ENCODE measurements around the gene KMO. TPM values are rescaled to one million over a fixed set of nuclear protein-coding genes. Genes with fewer than 3 reads are reported as not detected.
A peak's percentile ranks its signal among the peaks of the same experiment; 100 is the strongest.

Gene KMO
- total RNA-seq, 1 experiment from 2014 or later, result not detected

DNA sequence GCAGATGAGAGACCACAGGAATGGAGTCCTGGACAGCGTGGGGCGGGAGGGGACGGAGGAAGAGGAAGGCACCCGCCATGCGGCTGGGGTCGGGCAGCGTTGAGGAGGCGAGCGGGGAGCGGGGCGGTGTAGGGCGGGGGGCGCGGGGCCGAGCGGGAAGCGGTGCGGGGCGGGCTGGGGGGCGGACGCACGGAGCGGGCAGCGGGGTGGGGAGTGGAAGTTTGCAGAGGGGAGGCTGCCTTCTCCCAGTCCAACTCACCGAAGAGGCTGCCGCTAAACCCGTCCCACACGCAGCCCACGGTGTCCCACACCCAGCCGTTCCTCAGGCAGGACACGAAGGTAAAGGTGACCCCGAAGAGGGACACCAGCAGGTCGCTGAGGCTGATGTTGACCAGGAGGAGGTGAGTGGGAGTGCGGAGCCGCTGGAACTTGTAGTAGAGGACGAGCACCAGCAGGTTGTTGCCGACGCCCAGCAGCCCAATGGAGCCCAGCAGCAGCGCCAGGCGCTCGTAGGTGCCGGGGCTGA, 107.5 kb downstream of the KMO start:
- no peak overlapping the region for H2AFZ ChIP-seq (ENCODE audit: low read length)
- H2BK5ac ChIP-seq (ENCODE audit: insufficient read length, low read length), result peak overlapping the region; percentile 31
- H3K79me2 ChIP-seq (ENCODE audit: insufficient read depth, low read length), result peaks cover 20% of the 10 kb centered on the region; the same call in 1 of the 2 replicates
- peaks cover 21 to 23% of the 10 kb centered on the region in 2 experiments for H3K4me1 Mint-ChIP-seq
- peak overlapping the region; percentile 92 for H3K18ac ChIP-seq (ENCODE audit: insufficient read length, low read depth, low read length)
- H3T11ph ChIP-seq (ENCODE audit: low read length), result no peak overlapping the region
- H3K4ac ChIP-seq (ENCODE audit: low read depth, low read length), result no peak overlapping the region
- no peak overlapping the region for H2AK5ac ChIP-seq (ENCODE audit: insufficient read length, low read length)
- no peak overlapping the region for H2BK12ac ChIP-seq (ENCODE audit: insufficient read length, low read depth, low read length)
- TF ChIP-seq CTCF (conservative IDR thresholded peaks at IDR 0.05), result peak; percentile 14; the same call in 1 of the 3 replicates
- no peak overlapping the region for H4K5ac ChIP-seq (ENCODE audit: insufficient read length, low read depth, low read length)
- H3K36me3 Mint-ChIP-seq (ENCODE audit: insufficient read depth in 1 of 3, low read depth in 3 of 3), result peaks cover 17 to 35% (median 27%) of the 10 kb centered on the region in 3 experiments
- peak overlapping the region; percentile 99 for H3K9ac ChIP-seq (ENCODE audit: extremely low read depth, insufficient read length, low read length)
- WGBS (ENCODE audit: extremely low coverage, insufficient read length, low lambda C conversion rate), result no CpG with 5 or more reads among the region's 42 CpGs
- no peak overlapping the region for H2BK120ac ChIP-seq (ENCODE audit: low read depth, low read length, poor library complexity, severe bottlenecking)
- H2BK20ac ChIP-seq (ENCODE audit: low read depth, low read length, poor library complexity, severe bottlenecking), result no peak overlapping the region
- H3K9me3 Mint-ChIP-seq, result peaks cover 13 to 17% of the 10 kb centered on the region in 2 experiments
- H3K23me2 ChIP-seq (ENCODE audit: insufficient read length, low read depth, low read length, poor library complexity, severe bottlenecking), result peaks cover 3% of the 10 kb centered on the region
- H2BK15ac ChIP-seq (ENCODE audit: low read depth, low read length), result no peak overlapping the region
- no peaks in the 10 kb centered on the region for H4K20me1 ChIP-seq (ENCODE audit: control insufficient read depth, insufficient read depth, insufficient read length)
- no peaks in the 10 kb centered on the region for H3K79me1 ChIP-seq (ENCODE audit: insufficient read depth, low read depth, low read length, poor library complexity, severe bottlenecking)
- no peak overlapping the region for H4K91ac ChIP-seq (ENCODE audit: insufficient read length, low read depth, low read length)
- H3K56ac ChIP-seq (ENCODE audit: insufficient read length, low read depth, low read length), result no peak overlapping the region
- peak; percentile 33 for DNase-seq
- H3K27ac Mint-ChIP-seq, result peak overlapping the region; percentile 2 to 56 (median 31); a peak in 4 of 7 replicates
- peak overlapping the region; percentile 86 to 89 for H3K4me3 Mint-ChIP-seq
- peak overlapping the region; percentile 35 for H3K27ac ChIP-seq (ENCODE audit: insufficient read length, low read depth, low read length)
- no peaks in the 10 kb centered on the region for H3K27me3 ChIP-seq (ENCODE audit: insufficient read depth, low read length)
- peak overlapping the region; percentile 87 for H3K4me2 ChIP-seq (ENCODE audit: insufficient read depth, insufficient read length, low read length)
- H3K9me3 ChIP-seq (ENCODE audit: control insufficient read depth, low read depth, low read length), result no peaks in the 10 kb centered on the region
- peaks cover 6% of the 10 kb centered on the region; the same call in 1 of the 2 replicates for H3K4me1 ChIP-seq (ENCODE audit: insufficient read depth, low read length)
- H3K14ac ChIP-seq (ENCODE audit: insufficient read depth, low read length), result peak overlapping the region; percentile 99
- peaks cover 16% of the 10 kb centered on the region for H3K27me3 Mint-ChIP-seq (ENCODE audit: low read depth)
- H3K23ac ChIP-seq (ENCODE audit: insufficient read length, low read depth, low read length), result no peak overlapping the region
- H4K8ac ChIP-seq (replicated peaks; ENCODE audit: insufficient read length, low read depth, low read length), result no peak overlapping the region
